Fibroblast of the conjunctiva (primary cell): ENCODE measurements around the gene FAM229A.
"Not testable (repeated sequence)": the region's sequence is repeated elsewhere in the genome, so short reads cannot be mapped to it uniquely, and the experiment has no call there.

Source experiments
- DNase-seq: peaks from one replicate; pipeline ENCODE4 v3.0.0-alpha.2; 2010; ENCODE audit warnings: low read depth

Gene FAM229A

DNA sequence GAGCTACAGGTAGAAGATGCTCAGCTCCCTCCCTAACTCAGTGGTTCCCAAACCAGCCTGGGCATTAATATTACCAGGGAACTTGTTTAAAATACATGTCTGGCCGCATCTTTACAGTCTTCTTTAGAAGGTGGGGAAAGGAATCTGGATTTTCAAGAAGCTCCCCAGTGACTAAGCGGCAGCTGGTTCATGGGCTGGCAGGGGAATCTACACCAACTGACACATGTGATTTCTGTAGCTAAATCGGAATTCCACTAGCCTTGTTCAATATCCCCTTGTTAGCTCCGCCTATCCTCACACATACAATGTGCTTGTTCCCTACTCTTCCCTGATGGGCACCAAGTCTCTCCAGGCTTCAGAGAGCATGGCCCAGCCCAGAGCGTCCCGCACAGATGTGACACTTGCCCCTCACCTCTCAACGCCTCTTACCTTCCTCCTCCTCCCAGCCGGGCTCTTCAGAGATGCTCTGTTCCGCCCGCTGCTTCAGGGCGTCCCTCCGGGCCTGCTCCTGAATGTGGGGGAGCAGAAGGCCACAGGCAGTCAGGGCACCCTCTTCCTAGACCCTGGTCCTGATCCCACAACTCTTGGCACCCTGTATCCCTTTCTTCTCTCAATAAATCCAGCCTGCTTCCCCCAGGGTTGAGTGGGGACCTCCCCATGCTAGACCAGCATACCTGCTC, 15.4 kb upstream of the FAM229A start:
- DNase-seq: no peak

- no peak for DNase-seq
Measured at GRCh38 chr1:32376199-32376598, 13.9 kb upstream of the FAM229A start.

DNA sequence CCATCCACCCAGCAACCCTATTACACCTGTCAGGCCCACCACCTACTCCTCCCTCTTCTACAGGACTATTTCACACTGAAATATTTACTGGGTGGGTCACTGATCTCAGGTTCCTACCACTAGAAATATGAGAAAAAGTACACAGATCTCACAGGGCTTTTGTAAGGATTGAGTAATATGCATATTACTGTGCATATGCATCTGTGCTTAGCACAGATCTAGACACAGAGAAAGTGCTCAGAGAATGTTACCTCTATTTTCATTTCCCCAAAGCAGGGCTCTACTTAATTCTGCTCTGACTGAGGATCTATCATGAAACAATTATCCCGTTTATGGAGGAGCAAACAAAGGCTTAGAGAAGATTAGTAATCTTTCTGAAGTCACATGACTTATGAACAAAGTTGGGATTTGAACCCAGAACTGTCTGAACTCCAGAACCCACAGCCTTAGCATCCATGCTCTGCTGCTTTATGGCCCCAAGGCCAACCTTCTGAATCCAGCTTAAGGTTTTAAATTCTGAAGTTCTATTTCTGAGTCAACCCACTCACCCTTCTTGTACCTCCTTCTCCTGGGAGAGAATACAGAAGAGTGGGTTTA, 11.8 kb upstream of the FAM229A start:
- DNase-seq: no peak

GRCh38 chr1:32372149-32372756, 10.0 kb upstream of the FAM229A start:
- no peak for DNase-seq

DNA sequence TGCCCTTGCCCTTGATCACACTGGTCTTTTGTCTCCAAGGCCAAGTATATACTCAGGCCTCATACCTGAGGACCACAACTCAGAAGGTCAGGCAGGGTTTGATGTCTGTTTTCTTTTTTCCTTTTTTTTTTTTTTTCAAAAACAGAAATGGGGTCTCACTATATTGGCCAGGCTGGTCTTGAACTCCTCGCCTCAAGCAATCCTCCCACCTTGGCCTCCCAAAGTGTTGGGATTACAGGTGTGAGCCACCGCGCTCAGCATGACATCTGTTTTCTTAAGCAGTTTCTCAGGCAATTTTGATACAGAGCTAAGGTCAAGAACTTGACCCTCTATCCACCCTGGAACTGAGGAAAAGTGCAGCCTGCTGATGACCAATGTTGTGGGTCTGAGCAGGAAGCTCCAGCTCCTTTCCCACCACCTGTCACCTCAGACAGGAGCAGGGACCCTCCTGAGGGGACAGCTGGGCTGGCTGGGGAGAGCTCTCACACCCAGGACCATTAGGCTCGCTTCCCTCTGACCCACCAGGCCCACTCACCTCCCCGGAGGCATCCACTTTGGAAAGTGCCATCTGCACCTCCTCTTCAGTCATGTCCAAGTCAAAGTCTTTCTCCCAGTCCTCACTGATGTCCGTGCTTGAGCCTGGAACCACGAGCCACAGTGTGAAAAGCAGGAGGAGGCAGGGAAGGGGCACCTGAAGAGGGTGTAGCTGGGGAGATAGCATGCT, 5.8 kb upstream of the FAM229A start:
- DNase-seq: no peak

- no peak for DNase-seq
Measured at GRCh38 chr1:32365445-32365844, 3.2 kb upstream of the FAM229A start.

DNA sequence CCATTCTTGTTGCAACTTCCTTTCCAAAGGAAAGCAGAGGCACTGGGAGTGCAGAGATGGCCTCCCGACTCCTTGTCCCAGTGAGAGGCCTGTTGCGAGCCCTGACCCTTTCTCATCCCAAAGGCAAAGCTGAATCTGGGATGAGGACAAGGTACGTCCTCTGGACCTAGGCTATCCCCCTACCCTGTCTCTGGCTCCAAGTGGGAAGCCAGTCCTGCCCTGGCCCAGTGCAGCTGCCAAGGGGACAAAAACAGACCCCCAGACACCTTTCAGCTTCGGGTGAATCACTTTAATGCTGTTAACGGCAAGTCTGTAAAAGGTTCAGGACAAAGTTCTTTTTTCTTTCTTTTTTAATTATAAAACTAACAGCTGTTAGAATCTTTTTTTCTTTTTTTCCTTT, 2.6 kb upstream of the FAM229A start:
- no peak for DNase-seq

DNA sequence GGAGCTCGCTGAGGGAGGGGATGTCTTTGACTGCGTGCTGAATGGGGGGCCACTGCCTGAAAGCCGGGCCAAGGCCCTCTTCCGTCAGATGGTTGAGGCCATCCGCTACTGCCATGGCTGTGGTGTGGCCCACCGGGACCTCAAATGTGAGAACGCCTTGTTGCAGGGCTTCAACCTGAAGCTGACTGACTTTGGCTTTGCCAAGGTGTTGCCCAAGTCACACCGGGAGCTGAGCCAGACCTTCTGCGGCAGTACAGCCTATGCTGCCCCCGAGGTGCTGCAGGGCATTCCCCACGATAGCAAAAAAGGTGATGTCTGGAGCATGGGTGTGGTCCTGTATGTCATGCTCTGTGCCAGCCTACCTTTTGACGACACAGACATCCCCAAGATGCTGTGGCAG, 1.4 kb upstream of the FAM229A start:
- DNase-seq: no peak

- no peak for DNase-seq
Measured at GRCh38 chr1:32361674-32362473, 411 bp downstream of the FAM229A start.

DNA sequence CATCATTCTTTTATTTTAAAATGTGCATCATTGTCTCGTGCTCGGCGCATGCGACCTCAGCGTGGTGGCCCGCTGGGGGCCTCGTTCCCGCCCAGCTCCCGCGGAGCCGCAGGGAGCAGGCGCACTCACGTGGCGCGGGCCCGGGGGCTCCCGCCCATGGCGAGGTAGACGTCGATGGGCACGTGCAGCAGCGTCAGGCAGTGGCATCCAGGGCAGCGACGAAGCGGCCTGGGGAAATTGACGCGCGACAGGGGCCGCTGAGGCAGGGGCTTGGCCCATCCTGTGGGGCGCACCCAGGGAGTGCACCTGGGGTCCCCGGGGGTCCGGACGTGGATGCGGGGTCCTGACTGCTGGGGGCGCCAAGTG, 994 bp downstream of the FAM229A start:
- DNase-seq: no peak

DNA sequence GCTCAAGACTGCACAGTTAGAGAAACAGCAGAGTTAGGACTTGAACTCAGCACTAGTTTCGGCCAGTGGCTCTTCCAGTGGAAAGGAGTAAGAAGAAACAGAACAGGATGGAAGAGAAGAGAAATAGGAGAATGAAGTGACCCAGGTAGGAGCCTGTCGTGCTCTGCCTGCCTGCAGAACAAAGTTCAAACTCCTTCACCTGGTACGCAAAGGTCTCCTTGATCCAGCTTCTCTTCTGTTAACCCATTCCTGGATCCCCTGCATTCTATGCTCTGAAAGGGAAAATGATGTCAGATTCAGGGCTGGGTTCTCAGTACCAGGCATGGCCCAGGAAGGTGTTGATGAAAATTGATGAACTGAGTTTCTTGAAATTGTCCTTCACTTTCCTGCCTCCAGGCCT, 3.9 kb downstream of the FAM229A start:
- DNase-seq: no peak

GRCh38 chr1:32357614-32358013, 4.7 kb downstream of the FAM229A start:
- no peak for DNase-seq

DNA sequence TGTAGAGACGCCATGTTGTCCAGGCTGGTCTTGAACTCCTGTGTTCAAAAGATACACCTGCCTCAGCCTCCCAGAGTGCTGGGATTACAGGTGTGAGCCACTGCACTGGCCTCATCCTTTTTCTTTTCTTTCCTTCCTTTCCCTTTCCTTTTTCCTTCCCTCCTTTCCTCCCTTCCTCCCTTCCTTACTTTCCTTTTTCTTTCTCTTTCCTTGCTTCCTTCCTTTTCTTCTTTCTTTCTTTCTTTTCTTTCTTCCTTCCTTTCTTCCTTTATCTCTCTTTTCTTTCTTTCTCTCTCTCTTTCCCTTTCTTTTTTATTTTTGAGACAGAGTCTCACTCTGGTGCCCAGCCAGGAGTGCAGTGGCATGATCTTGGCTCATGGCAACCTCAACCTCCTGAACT, 5.8 kb downstream of the FAM229A start:
- DNase-seq: no peak

GRCh38 chr1:32355778-32356177, 6.5 kb downstream of the FAM229A start:
- not testable (repeated sequence) for DNase-seq

- no peak for DNase-seq
Measured at GRCh38 chr1:32353886-32354570, 8.3 kb downstream of the FAM229A start.

GRCh38 chr1:32353431-32353830, 8.9 kb downstream of the FAM229A start:
- no peak for DNase-seq

DNA sequence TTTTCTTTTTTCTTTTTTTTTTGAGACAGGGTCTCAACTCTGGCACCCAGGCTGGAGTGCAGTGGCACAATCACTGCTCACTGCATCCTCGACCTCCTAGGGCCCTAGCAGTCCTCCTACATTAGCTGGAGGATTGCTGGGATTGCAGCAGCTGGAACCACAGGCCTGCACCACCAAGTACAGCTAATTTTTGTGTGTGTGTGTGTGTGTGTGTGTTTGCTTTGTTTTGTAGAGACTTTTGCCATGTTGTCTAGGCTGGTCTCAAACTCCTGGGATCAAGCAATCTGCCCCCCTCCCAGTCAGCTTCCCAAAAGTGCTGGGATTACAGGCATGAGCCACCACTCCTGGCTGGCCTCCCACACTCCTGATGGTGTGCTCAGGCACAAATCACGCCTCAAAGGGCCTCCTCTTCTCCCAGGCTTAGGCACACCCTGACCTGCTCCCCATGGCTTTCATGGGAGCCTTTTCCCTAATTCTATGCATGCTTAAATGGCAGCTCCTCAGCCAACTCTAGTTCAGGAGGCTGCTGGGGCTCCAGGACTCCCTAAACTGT, 9.4 kb downstream of the FAM229A start:
- no peak for DNase-seq

- no peak for DNase-seq
Measured at GRCh38 chr1:32352239-32352745, 10.0 kb downstream of the FAM229A start.

- peak; percentile 88 for DNase-seq
Measured at GRCh38 chr1:32351399-32352238, 10.7 kb downstream of the FAM229A start.

GRCh38 chr1:32350785-32351398, 11.4 kb downstream of the FAM229A start:
- DNase-seq: peak; percentile 41
